8988T (cell line): Measurements from ENCODE around the gene PCNX2.
A peak's percentile ranks its signal among the peaks of the same experiment; 100 is the strongest.

Experiments used
- DNase-seq: peaks from one replicate; pipeline ENCODE4 v3.0.0; 2011

PCNX2 gene

GRCh38 chr1:232982238-232982944 is 313.1 kb downstream of the PCNX2 start:
- DNase-seq: peak; percentile 36

DNA sequence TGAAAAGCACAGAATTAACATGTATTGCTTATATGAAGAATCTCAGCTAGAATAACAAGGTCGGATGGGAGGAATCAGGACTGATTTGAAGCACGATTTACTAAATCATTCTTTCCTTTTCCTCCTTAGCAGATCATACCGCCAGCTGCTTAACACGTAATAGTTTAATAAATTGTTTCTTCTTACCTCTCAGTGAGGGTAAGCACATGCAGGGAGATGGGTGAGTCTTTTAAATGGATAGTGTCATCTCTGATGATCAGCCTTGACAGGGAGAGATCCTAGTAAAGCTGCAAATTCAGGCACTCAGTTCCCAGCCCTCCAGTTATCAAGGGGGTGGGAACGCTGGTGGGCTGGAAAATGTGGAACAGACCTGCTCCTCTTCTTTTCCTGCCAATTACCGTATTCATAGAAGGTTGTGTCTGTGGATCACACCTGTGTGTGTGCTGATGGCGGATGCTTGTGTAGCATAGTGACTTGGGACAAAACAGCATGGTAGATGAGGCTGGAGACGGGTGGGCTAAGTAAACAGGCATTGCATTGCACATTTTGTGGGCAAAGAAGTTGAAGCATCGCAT is 314.5 kb downstream of the PCNX2 start:
- no peak for DNase-seq

DNA sequence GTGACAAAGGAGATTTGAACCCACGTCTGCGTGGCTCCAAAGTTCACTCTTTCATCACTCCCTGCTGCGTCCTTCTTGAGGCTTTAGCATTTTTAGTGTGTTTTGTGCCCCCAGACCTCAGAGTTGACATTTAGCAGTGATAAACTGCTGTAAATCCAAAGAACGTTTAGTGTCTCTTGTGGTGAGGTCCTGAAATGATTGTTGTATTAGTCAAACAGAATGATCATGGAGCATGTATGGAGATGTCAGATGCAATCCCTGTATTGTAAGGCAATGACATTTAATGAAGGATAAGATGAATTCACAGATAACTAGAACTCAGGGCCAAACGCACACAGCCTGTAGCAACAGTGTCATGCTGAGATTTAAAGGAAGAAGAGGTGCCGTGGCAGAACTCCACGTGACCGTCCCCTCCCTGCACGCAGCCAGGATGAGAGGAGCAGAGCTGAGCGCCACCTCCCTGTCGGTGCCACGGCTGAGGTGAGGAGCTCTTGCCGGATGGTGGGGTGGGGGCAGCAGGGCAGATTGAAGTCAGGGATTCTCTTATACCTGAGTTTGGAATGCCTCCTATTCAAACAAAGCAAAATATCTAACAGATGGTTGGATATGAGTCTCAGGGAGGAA is 315.1 kb downstream of the PCNX2 start:
- no peak for DNase-seq

DNA sequence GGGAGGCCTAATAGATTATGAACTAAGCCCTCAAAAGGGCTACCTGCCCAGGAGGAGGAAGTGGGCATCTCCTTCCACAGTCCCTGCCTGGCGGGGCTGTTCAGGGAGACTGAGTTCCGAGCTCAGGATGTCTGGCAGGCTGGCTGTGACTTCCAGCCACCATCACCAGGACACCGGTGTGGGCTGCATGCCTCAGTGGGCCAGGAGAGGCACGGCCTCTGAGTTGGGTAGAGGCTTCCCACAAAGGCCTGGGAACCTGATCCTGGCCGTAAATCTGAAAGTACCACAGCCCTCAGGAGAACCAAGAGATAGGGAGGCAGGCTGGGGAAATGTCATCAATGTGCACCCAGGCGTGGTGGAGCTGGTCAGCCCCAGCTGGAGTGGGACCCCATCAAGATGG is 316.0 kb downstream of the PCNX2 start:
- no peak for DNase-seq

DNA sequence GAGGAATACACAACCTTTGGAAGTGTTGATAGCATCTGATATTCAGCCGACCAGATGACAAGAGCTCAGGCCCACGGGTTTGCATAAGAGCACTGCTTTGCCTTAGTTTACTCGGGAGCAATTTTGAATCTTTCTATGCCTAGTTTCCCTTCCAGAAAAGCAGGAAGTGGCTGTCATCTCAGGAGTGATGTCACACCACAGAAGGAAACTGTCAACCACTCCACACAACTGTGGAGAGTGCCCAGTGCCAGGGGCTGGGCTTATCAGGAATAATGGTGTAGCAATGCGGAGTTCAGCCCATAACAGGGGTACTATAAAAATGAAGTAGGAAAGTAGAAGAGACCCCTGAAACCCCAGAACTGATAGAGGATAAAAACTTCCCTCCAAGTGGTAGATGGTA is 316.7 kb downstream of the PCNX2 start:
- no peak for DNase-seq

DNA sequence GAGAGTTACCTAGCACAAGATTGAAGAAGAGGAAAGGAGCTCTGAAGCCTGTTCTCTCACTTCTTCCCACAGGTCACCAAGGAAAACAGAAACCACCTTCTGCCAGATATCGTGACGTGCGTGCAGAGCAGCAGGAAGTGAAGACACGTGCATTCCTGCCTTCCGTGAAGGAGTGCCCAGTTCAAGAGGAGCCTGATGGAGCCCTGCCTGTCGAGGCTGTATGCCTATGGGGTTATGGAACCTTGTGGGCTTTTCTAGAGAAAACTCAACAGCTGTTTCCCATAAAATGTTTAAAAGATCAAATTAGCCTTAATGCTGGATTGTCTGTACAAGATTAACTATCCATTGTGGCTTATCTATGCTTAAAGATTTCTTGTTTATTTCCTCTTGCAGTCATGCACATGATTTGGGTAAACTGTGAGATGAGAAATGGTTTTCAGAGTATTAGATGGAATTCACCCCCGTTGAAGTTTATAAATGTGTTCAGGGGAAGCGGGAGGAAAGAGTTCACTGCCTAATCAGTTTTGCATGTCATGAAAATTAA is 317.4 kb downstream of the PCNX2 start:
- DNase-seq: no peak

DNA sequence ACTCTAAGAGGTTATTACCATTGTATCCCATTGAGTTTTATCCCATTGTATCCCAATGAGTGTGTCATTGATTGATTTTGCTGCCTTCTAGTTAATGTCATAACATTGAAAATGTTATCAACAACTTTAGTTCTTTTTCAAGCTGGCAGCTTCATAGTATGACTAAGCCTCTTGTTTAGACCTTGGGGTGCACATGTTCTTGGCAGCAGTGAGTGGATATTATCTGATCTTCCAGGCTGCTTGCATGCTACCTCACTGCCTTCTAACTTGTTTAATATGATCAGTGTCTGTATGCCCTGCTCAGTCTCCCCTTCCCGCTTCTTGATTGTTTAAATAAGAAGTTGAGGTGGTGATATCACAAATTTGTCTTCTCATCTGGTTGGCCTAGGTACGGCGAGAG is 320.6 kb downstream of the PCNX2 start:
- no peak for DNase-seq

DNA sequence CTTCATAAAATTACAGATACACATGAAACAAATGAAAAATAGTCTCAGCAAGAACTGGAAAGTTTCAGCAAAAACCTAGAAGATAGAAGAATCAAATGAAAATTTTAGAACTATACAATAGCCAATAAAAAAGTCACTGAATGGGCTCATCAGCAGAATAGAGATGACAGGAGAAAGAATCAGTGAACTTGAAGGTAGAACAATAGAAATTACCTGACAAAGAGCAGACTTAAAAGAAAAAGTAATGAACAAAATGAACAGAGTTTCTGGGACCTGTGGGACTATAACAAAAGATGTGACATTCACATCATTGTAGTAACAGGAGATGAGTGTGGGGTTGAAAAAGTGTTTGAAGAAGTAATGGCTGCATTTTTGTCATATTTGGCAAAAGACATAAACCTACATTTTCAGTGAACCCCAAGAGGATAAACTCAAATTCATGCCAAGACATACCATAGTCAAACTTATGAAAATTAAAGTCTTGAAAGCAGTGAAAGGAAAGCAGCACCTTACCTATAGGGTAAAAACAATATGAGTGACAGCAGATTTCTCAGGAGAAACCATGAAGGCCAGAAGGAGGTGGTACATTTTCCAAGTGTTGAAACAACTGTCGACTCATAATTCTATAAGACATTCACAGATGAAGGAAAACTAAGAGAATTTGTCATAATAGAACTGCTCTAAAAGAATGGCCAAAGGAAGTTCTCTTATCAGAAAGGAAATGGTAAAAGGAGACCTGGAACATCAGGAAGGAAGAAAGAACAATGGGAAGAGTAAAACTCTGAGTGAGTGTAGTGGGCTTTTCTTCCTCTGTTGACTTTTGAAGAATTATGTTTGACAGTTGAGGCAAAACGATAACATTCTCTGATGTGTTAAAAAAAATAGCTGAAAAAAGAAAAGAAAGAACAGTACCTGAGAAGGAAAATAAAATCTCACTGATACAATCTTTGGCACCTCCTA is 321.6 kb downstream of the PCNX2 start:
- no peak for DNase-seq

- DNase-seq: no peak
Measured at GRCh38 chr1:232970508-232970907, 325.0 kb downstream of the PCNX2 start.

DNA sequence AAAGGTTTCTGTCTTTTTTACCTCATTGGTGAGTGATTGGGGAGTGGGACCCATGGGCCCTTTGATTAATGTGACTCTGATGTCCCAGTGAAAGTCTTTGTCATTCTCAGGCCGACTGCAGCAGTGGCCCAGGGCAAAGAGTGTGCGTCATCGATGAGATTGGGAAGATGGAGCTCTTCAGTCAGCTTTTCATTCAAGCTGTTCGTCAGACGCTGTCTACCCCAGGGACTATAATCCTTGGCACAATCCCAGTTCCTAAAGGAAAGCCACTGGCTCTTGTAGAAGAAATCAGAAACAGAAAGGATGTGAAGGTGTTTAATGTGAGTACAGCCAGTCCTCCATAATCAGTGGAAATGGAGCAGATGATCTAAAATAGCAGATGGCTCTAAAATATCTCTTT is 325.7 kb downstream of the PCNX2 start:
- no peak for DNase-seq

GRCh38 chr1:232968965-232969364 is 326.6 kb downstream of the PCNX2 start:
- no peak for DNase-seq

DNA sequence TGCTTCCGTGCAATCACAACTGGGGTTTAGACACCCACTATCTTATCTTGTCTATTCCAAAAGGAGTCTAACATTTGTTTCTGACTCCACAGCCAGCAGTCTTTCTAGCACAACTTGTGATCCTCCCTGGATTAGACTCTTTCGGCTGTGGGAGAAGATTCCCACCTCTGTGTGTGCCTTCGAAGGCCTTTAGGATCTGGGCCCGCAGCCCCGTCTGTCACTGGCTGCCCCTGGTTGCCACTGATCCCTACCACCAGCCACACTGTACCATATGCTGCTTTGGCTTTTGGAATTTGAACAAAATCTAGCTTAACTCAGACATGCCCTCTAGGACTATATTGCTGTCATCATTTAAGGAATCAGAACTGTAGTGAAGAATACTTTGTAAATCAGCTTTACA is 327.1 kb downstream of the PCNX2 start:
- DNase-seq: no peak

GRCh38 chr1:232966663-232967062 is 328.9 kb downstream of the PCNX2 start:
- DNase-seq: no peak

- DNase-seq: no peak
Measured at GRCh38 chr1:232965912-232966217, 329.7 kb downstream of the PCNX2 start.

GRCh38 chr1:232965124-232965911 is 330.2 kb downstream of the PCNX2 start:
- no peak for DNase-seq

DNA sequence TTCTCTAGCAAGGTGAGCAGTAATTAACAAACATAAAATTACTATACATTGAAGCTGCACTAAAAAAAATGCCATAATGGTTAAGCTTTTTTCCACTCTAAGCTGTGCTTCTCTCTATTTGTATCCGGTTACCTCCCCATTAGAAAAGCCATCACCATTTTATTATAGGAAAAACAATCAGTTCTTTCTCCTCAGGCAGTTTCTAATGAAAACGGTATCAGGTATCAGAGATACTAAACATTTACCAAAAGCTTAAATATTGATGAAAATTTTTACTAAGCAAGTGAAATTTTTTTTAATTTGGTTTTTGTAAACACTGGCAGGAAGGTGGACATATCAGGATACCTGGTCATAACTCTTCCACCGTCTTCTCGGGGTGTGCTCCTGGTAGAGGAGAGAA is 330.9 kb downstream of the PCNX2 start:
- DNase-seq: no peak

- DNase-seq: no peak
Measured at GRCh38 chr1:232962761-232963745, 332.5 kb downstream of the PCNX2 start.

- DNase-seq: no peak
Measured at GRCh38 chr1:232958067-232958466, 337.5 kb downstream of the PCNX2 start.

- no peak for DNase-seq
Measured at GRCh38 chr1:232956081-232956480, 339.4 kb downstream of the PCNX2 start.

DNA sequence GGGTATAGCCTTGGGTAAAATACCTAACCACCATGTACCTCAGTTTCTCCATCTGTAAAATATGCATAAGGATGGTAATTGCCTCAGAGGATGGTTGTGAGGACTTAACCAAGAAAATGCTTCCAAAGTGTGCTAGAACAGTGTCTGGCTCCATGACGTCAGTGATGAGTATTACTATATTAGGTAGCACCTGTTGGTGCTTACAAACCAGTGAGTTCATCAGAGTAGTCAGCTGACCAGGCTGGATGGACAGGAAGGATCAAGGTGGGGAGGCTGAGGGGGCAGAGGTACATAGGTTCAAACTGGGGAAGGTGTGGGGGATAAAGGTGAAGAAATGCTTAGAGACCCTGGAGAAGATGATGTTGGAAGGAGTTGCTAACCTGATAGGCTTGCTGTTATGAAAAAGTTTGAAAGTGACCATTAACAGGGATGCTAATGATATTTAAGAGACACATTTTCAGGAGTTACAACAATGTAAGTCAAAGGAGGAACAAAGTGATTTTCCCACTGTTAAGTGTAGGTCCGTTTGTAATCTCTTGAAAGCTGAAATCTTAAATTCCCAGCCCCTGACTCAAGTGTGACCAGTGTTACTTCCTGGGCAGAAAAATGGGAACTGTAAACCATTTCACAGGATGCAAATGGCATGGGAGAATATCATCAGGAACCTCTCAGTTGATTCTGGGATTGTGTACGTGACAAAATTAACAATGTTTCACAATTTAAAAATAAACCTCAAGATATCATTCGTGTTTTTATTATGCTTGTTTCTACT is 340.7 kb downstream of the PCNX2 start:
- no peak for DNase-seq
